ENCODE data around the gene CNTNAP2.

- no peak for TF ChIP-seq POLR2A (IDR thresholded peaks at IDR 0.05)
- no peak for TF ChIP-seq CTCF (IDR thresholded peaks at IDR 0.05)
- TF ChIP-seq POLR2AphosphoS5 (IDR thresholded peaks at IDR 0.05; ENCODE audit: insufficient read depth in 1 of 2, low read depth in 1 of 2), result no peak
These were observed 1.1 kb upstream of the CNTNAP2 start for GRCh38 chr7:146115548-146115850.
